GM18502 (cell line): Measurements from ENCODE around the gene TBX4.
"Not testable (repeated sequence)": the region's sequence is repeated elsewhere in the genome, so short reads cannot be mapped to it uniquely, and the experiment has no call there.

Source experiments
- ATAC-seq: cut with Tn5 transposase; IDR thresholded peaks from one replicate; pipeline ENCODE4 v1.9.1; 2021; ENCODE audit warnings: mild to moderate bottlenecking; ENCODE audit not compliant: unreplicated experiment, poor library complexity

TBX4 gene

DNA sequence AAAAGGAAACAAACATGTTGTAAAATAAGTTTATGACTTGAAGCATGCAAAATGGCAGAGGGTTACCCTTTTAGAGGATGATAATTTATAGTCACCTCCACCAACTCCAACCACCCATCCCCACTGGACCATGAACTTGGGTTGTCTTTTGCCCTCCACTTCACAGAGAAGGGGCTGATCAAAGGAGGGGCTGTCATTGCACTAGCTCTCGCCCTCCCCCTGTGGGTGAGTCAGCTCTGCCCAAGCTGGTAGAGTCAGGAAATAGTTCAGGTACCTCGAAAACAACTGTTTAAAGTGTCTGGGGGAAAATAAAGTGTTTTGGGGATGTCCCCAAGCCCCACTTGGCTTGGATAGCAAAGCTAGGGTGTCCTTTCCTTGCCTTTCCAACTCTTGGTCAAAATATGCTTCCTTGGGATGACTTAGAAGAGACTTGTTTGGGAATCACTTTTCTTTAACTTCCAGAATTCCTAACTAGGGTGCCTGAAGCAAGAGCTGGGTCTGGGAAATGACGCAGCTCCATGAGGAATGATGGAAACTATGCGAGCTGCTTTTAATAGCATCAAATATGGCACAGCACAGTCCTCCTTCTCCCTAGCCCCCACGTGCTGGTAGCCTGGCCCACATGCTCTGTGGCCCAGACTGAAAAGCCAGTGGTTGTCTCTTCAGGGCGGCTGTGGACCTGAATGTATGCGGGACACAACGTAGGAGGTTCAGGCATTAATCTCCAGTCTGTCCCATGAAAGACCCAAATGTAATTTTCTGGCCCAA, 40.7 kb downstream of the TBX4 start:
- no peak for ATAC-seq

DNA sequence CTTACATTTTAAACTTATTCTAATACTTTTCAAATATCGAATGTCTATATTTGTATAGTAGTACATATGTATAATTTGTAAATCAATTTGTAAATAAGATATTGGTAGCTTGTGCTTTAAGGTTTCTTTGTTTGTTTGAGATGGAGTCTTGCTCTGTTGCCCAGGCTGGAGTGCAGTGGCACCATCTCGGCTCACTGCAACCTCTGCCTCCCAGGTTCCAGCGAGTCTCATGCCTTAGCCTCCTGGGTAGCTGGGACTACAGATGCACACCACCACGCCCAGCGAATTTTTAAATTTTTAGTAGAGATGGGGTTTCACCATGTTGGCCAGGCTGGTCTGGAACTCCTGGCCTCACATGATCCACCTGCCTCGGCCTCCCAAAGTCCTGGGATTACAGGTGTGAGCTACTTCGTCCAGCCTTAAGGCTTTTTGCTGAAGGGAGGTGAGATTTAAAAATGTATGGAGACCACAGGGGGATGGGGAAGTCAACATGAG, 41.7 kb downstream of the TBX4 start:
- not testable (repeated sequence) for ATAC-seq

DNA sequence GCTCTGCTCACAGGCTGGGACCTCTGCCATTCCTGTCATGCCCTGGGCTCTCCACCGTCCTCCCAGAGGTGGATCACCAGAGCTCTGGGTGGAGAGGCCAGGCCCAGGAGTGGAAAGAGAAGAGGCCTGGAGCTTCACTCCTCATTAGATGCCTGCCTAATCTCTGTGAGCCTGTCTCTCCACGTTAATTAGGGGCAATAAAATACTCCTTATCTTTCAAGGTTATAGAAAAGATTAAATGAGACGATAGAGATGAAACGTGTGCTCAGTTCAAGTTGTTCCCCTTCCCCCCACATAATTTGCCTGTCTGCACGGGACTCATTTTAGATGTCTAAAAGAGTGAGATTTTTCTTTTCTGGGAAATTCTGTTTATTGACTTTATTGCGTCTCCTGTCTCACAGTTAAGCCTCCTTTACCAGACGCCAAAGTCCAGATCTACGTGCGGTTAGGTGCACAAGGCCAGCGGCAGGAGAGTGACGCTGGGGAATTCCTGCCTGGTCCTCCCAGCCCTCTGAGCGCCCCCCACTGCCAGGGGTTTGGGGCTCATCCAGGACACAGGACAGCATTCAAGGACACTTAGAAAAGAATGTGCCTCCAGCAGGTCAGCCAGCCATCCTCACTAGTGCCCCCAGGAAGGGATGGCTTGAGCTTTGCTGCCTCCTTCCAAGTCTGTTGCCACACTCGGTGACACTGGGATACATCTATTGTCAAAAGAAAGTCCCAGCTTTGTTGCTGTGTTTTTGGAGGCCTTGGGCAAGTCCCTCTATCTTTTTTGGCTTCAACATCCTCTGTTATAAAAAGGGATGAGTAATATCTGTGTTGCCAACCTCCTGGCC, 42.3 kb downstream of the TBX4 start:
- no peak for ATAC-seq

DNA sequence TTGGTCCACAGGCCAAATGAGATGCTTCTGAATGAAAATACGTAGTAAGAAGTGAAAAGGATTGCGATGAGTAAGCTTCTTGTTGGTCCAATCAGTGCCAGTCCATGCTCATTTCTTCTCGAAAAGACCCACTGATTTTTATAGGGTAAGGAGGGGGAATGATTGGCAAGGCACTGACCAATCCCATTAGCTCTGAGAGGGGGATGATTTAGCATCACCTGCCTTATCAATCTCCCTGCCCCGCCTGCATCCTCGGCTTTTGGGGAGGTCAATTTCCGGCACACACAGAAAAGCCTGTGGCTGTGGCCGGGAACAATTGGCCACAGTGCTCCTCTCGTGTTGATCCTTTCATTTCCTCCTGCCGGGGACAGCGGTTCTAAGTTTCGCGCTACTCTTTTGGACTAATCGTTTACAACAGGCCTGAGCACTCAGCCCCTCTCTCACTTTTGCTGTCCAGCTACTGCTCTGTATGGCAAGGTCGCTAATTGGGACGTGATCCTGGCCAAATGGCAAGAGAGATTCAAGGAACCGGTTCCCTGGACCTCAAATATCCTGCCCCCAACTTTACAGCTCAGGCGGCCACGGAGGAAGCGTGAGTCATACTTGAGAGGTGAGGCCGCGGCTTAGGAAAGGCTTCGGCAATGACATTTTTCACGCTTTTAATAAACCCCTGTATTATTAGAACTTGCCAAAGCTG, 43.1 kb downstream of the TBX4 start:
- ATAC-seq, result no peak

DNA sequence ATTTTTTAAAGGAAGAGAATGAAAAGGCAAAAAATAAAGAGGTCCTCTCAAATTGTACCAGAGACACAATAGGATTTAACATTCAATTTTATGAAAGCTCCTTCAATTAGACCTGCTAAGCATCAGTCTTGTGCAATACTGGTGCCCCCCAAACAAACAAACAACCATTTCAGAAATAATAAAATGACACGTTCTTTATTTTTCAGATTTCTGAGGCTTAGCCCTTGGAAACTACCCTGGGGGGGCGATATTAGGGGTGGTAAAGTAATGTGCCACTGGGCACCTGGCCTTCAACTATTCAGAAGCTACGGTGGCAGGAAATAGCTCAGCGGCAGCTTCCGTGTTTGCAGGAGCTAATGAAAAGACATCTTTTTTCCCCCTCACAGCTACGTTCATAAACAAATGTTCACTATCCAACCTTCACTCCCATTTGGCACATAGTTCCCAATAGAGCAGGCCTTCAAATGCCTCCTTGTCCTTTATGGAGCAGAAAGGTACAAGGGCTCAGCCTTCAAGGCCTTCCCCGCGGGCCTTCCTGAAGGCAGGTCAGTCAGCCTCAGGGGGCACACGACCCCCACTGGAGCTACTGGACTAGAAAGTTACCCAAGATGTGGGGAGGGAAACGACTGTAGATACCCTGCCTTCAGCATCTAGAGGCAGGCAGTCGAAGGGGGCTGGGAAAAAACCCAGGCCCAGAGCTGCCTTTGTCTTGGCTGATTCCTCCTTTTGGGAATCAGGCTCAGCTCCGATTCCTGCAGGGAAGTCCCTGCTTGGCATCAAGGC, 44.1 kb downstream of the TBX4 start:
- no peak for ATAC-seq

DNA sequence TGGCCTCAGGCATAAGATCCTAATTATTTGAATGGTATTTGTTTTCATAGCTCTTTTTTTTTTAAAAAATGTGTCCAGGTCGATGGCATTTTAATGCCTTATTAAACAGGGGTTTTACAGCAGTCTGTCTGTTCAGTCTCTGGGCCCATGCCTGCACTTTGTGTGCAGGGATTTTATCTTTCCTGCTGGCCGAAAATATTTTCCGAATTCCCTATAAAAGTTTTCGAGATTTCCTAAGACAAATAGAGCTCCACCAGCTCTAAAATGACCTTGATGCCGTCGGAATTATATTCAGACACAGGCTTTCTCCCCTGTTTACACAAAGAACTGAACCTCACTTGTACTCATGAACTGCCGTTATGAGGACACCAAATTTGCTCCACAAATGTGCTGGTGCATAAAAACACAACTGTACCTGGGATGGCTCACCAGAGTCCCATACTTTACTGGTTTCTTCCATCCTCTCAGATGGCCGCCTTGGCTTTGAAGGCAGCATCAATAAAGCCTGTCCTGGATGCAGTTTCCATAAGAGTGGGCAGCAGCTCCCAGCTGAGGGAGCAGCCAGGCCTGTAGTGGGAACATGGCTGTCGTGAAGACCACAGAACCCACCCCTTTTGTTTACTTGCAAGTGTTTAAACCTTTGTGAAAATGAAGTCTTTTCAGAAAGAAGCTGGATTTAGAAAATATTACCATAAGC, 44.9 kb downstream of the TBX4 start:
- no peak for ATAC-seq

DNA sequence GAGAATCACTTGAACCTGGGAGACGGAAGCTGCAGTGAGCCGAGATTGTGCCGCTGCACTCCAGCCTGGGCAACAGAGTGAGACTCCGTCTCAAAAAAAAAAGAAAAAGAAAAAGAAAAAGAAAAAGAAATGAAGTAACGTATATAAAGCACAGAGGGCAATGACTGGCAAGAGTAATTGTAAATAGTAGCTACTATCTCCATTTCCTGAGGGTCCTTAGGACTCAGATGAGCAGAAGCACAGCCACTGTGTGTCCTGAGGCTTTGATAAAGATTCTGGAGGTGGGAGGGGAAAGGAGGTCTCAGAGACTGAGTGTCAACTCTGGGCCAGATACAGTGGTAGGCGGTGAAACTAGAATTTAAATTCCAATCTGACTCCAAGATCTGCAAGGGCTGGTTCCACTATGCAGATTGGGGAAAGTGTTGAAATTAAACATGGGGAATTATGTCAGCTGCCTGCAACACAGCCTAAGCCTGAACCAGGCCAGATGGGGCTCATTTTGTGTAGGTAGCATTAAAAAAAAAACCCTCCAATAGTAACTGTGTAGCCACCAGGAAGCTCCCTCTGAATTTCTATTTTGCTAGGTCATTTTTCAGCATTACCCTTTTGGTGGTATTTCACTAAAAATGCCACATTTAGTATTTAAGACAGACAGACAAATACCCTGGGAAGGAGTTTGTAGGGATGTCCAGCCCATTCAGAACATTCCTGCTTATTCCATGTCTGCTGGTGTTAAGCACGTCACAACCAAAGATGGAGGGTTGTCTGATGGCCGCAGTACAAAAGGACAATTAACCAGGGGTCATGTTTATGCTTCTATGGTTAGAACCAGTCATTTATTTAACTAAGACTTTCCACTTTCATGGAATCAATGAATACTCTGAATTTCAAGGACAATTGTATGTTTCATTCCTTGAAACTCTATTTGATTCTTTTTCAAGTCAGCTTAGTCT, 46.1 kb downstream of the TBX4 start:
- no peak for ATAC-seq

DNA sequence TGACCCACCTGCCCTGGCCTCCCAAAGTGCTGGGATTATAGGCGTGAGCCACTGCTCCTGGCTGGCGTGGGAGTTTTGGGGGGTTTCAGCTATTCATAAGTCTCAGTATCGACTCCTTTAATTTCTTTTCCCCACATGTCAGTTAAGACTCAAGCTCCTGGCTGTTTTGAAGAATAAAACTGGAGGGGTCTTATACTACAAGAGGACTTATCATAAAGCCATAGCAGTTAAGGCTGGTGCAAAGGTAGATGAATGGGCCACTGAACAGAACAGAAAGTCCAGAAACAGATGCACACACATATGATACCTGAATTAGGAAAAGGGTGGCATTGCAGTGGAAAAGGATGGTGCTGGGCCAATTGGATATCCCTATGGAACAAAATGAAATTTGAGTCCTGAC, 47.4 kb downstream of the TBX4 start:
- ATAC-seq, result no peak

DNA sequence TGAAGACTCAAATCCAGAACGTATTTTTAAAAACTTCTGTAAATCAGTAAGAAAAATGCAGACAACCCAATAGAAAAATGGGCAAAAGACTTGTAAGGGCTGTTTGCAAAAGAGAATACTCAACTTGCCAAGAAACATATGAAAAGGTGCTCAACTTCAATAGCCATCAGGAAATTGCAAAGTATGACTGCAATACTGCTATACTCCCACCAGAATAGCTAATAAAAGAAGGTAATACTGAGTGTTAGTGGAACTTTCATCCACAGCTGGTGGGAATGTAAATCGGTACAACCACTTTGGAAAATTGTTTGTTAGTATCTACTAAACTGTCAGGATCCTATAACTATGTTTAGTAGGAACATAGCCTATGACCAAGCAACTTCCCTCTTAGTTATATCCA, 48.1 kb downstream of the TBX4 start:
- ATAC-seq, result no peak

DNA sequence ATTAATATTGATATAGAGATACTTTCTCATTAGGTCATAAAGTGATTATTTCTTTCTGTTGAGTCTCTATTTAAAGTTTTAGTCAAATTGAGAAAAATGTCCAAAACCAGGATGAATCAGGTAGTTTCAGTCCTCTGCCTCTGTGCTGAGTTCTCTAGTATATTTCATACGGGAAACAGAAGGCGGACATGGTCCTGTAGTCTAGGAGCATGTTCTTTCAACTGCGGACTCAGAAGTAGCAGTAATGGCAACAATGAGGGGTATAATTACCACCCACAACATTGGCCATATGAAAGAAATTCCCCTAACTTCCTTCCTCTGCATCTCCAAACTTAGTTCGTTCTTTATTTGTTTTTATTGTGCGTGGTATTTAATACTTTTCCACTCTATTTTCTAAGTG, 50.1 kb downstream of the TBX4 start:
- no peak for ATAC-seq

DNA sequence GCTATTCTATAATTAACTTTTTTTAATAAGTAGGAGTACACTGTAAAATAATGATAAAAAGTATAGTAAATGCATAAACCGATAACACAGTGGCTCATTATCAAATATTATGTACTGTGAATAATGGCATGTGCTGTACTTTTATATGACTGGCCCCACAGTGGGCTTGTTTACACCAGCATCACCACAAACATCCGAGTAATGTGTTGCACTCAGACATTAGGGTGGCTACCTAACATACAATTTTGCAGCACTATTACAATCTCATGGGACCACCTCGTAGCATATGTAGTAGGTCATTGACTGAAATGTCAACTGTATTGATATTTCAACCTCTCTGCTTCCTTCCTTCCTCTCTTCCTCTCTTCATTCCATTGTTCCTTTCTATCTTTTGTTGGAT, 51.7 kb downstream of the TBX4 start:
- ATAC-seq, result no peak

DNA sequence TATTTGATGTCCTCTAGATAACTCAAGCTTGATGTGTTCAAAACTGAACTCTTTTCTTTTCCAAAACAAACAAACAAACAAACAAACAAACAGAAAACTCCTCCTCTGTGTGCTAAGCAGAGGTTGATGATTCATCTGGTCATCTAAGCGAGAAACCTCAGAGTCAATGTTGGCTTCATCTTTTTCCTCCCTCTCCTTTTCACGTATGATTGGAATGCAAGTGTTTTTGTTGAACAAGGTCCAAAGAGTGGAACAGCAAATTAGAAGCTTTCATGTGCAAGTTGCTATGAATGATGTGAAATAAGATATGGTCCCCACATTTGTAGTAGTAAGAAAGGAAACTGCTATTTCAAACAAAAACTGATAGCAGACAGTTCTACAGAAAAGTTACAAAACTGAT, 52.5 kb downstream of the TBX4 start:
- no peak for ATAC-seq

DNA sequence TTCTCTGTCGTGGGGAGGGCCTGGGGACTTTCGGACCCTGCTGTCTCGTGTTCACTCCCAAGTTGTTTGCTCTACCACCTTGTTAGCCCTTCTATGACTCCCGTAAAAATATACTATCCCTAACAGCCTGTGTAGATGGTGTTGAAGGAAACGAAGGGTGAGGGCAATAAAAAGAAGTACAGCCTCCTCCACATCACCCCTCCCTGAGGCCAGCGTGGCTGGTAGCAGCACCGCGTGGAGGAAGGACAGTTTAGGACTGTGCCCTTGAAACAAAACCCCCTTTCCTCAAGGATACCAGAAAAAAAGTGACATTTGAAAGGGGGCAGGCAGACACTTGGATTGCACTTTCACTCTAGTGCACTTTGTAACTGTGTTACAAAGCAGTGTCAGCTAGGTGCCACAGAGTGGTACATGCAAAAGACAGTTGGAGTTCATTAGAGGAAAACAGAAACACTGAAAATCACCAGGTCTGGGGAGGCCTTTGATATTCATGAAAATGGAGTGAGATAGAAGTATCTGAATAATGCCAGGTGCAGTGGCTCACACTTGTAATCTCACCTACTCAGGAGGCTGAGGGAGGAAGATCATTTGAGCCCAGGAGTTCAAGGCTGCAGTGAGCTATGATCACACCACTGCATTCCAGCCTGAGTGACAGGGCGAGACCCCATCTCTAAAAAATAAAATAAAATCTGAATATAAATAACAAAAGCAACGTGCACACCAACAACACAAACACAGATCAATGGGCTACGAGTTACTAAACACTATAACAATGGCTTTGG, 53.8 kb downstream of the TBX4 start:
- no peak for ATAC-seq

DNA sequence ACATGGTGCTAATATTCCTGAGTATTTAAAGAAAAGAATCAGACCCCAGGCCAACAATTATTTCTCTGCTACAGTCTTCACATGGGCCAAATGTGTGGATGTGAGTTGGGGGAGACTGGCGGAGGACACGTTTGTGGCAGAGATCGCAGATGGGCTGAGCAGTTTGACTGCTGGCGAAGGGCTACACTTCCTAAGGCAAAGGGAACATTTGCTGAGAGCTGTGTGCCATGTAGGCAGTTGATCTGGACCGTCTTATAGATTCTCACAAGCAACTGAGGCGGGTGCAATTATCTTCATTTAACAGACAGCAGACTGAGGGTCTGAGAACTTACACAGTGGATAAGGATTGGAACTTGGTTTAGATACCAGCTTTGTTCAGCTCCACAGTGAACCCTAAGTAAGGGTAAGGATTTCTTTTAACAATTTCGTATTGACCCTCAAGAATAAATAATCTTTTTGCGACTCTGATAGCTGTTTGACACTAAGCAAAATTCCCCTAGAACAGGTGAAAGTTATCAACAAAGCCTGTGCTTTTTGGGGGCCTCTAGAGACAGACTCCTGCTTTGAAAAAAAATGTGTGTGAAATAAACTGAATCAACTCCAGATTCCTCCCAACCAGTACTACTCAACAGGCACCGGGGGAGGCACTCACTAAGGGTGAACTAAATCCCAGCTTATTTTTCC, 55.3 kb downstream of the TBX4 start:
- no peak for ATAC-seq

DNA sequence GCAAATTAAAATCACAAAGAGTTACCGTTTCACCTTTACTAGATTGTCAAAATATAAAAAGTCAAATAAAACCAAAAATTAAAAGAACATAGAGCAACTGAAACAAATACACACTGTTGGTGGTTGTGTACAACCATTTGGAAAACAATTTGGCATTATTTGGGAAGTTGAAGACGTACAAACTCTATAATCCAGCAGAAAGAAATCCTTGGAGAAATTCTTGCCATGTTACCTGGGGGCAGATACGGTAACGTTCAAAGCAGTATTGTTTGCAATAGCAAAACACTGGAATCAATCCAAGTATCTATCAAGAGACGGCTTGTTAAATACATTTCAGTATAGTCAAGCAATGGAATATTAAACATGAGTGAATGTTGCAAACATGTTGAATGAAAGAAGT, 56.7 kb downstream of the TBX4 start:
- ATAC-seq, result no peak

DNA sequence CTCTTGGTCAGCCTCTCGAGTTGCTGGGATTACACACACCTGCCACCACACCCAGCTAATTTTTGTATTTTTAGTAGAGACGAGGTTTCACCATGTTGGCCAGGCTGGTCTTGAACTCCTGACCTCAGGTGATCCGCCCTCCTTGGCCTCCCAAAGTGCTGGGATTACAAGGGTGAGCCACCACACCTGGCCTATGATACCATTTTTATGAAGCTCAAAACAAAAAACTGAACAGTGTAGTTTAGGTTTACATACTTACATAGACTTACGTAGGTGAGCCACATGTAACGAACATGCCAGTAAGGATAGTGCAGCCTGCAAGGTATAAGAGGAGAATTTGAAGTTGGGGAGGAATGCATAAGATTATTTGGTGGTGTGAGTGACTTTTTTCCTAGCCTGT, 57.2 kb downstream of the TBX4 start:
- not testable (repeated sequence) for ATAC-seq

DNA sequence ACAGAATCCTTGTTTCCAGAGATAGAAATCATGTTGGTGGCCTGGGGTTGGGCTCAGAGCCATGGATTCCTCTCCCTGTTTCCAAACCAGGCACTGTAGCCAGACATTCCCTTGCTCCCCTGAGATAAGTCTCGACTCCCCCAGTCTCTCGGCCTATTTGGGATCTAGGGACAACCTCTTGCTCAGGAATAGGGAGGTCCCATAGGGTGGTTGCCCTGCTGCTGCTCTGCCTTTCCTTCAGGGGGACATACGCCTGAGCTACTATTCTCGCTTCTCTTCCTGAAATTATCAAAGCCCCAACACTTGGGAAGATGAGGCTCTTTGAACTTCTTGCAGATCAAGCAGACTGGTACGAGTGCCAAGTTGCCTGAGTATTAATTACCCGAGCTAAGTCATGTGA, 58.0 kb downstream of the TBX4 start:
- ATAC-seq, result no peak
